HG02870 (cell line): ENCODE results near the gene NFIX.

Experiments used
- ATAC-seq: cut with Tn5 transposase; IDR thresholded peaks from one replicate; pipeline ENCODE4 v1.9.1; 2021; ENCODE audit warnings: mild to moderate bottlenecking, moderate library complexity; ENCODE audit not compliant: unreplicated experiment

Gene NFIX

GRCh38 chr19:13033819-13034611, 38.7 kb downstream of the NFIX start:
- ATAC-seq, result no peak

- ATAC-seq, result no peak
Measured at GRCh38 chr19:13034636-13035035, 39.4 kb downstream of the NFIX start.

GRCh38 chr19:13035820-13036365, 40.6 kb downstream of the NFIX start:
- no peak for ATAC-seq

GRCh38 chr19:13036366-13036976, 41.2 kb downstream of the NFIX start:
- ATAC-seq, result no peak

GRCh38 chr19:13037161-13037560, 41.9 kb downstream of the NFIX start:
- no peak for ATAC-seq

- no peak for ATAC-seq
Measured at GRCh38 chr19:13037731-13038130, 42.5 kb downstream of the NFIX start.

- no peak for ATAC-seq
Measured at GRCh38 chr19:13038306-13039210, 43.3 kb downstream of the NFIX start.

GRCh38 chr19:13039211-13039789, 44.0 kb downstream of the NFIX start:
- ATAC-seq, result no peak

- ATAC-seq, result no peak
Measured at GRCh38 chr19:13040232-13040947, 45.1 kb downstream of the NFIX start.

- no peak for ATAC-seq
Measured at GRCh38 chr19:13040948-13041292, 45.6 kb downstream of the NFIX start.

GRCh38 chr19:13042443-13043130, 47.3 kb downstream of the NFIX start:
- no peak for ATAC-seq

GRCh38 chr19:13043285-13043684, 48.0 kb downstream of the NFIX start:
- no peak for ATAC-seq

- no peak for ATAC-seq
Measured at GRCh38 chr19:13044231-13044836, 49.1 kb downstream of the NFIX start.

GRCh38 chr19:13045812-13046211, 50.5 kb downstream of the NFIX start:
- ATAC-seq, result no peak

- ATAC-seq, result no peak
Measured at GRCh38 chr19:13047374-13047773, 52.1 kb downstream of the NFIX start.

GRCh38 chr19:13050274-13050673, 55.0 kb downstream of the NFIX start:
- ATAC-seq, result no peak

- ATAC-seq, result no peak
Measured at GRCh38 chr19:13051557-13052165, 56.4 kb downstream of the NFIX start.

GRCh38 chr19:13052447-13053175, 57.3 kb downstream of the NFIX start:
- no peak for ATAC-seq
